Stimulated activated CD4-positive, alpha-beta T cell treated with anti-CD3 and anti-CD28 coated beads, Interleukin-2, amount 100 ng/mL, for 24 hours (primary cell): Measurements from ENCODE around the gene CYP26B1.

Experiments
- DNase-seq, 2 donors: peaks; one replicate each; pipeline ENCODE4 v3.0.0-alpha.2; 2020

CYP26B1 gene

DNA sequence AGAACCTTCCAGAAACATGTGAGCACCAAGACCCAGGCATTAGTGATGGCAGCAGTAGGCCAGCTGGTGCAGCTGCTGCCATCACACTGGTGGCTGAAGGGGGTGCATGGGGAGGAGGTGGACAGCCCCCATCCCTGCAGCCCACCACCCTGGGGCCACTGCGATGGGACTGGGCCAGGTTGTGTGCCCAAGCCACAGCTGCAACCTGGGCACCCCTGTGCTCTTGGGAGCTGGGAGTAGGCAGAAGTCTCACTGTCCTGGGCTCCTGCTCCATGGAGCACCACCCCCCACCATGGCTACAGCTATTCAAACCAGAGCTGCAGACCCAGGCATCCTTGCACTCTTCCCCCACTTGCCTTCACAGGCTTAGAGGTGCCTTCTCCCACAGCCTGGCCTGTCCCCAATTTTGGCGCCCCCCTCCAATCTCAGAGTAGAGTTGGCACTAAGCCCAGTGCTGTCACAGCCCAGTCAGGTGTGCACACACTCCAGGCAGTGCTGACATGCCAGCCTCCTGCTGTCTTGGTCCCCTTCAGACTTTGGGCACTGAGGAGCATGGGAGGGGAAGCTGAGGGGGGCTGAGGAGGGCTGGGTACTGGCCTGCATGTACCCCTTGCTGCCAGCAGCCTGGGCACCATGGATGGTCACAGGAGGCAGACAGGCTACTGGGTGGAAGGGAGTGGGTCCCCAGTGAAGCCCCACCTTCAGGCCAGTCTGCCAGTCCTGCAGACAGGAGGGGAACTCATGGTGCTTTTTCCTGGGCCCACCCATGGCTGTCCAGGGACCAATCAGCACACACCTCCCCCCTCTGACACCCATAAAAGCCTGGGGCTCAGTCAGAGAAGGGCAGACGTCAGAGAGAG lies 67.1 kb downstream of the CYP26B1 start:
- DNase-seq: no peak
